NCI-H146 (cell line): ENCODE measurements around the gene PITPNM1.

Source experiments
- DNase-seq: peaks from one replicate; lab custom pipeline; 2025; lab: John Stamatoyannopoulos, UW

The PITPNM1 gene

GRCh38 chr11:67503119-67504004, 1.8 kb downstream of the PITPNM1 start:
- no peak for DNase-seq

DNA sequence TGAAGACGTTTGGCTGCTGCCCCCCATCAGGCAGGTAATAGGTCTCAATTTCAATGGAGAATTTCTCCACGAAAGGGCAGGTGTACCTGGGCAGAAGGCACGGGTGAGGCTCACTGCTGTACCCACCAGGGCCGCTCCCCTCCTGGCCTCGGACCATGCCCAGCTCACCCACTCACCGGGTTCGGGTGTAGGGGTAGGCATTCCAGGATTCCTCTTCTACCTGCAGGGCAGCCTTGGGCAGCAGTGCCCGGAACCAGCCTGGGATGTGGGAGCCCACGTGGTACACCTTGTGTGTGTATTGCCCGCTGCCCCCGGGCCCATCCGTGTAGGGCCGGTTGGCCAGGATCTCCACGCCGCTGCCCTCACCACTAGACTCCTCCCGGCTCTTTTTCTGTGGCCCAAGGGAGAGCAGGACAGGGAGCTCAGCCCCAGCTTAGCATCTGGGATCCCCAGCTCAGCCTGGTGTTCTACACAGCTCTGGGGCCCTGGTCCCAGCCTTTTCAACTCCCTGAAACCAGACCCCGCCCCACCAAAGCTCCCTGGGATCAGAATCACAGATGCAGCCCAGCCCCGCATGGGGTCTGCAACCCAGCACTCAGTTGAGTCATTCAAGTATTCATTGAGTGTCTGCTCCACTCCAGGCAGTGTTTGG, 2.7 kb downstream of the PITPNM1 start:
- no peak for DNase-seq

DNA sequence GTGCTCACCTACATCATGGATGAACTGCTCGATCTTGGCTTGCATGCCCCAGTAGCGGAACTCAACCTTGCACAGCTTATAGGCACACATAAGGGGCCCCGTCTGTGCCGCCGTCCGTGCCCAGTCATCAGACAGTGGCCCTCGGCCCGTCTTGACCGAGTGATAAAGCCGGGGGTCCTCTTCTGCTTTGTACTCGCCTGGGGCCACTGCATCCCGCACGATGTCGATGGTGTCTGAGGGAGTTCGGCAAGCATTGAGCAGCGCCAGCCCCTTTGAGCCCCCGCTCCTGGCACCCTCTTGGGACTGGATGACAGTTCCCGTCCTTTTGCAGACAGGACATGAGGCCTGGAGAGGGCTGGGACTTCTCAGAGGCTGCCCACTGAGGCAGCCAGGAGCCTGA, 3.3 kb downstream of the PITPNM1 start:
- no peak for DNase-seq

GRCh38 chr11:67500831-67501715, 4.1 kb downstream of the PITPNM1 start:
- no peak for DNase-seq

- DNase-seq, result no peak
These were observed 4.7 kb downstream of the PITPNM1 start for GRCh38 chr11:67500484-67500821.

- no peak for DNase-seq
These were observed 5.2 kb downstream of the PITPNM1 start for GRCh38 chr11:67499808-67500483.

GRCh38 chr11:67498544-67498972, 6.6 kb downstream of the PITPNM1 start:
- no peak for DNase-seq

DNA sequence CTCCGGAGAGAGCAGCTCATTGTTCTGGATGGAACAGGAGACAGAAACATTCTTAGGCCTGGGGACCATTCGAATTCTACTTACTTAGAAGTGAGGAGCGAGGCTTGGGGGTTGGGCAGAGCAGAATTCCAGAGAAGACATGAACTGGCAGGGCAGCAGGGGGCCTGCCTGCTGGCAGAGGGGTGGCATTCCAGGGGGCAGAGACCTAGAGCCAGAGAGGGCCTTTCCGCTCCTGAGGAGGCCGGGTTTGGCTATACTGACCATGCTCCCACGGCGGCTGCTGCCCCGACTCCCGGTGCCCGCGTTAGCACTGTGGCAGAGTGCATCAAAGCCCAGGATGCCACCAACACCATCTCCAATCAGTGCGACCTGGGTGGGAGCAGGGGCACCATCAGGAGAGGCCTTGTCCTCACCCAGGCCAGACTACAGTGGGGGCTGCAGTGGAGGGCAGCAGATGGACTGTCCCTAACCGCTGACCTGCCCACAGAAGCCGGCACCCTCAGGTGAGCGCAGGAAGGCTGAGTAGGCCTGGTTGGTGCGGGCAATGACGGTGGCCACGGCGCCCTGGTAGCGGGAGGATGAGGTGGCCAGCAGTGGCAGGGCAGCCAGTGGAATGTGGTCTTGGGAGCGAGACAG, 7.4 kb downstream of the PITPNM1 start:
- DNase-seq, result no peak

DNA sequence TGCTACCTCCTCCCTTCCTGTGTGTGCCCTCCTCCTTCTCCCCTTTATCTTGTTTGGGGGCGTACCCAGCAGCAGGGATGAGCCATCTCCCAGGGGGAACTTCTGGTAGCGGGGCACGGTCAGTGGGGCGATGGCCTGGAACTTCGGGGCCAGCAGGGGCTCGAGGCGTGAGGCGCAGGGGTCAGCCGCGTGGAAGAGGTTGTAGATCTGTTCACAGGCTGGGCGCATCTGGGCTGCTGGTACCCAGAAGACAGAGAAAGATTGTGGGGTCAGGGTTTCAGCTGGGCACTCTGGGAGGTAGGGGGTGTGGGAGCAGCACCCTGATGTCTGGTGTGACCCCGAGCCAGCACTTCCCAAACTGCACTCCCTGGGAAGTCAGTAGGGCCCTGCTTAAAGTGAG, 9.1 kb downstream of the PITPNM1 start:
- DNase-seq, result no peak

DNA sequence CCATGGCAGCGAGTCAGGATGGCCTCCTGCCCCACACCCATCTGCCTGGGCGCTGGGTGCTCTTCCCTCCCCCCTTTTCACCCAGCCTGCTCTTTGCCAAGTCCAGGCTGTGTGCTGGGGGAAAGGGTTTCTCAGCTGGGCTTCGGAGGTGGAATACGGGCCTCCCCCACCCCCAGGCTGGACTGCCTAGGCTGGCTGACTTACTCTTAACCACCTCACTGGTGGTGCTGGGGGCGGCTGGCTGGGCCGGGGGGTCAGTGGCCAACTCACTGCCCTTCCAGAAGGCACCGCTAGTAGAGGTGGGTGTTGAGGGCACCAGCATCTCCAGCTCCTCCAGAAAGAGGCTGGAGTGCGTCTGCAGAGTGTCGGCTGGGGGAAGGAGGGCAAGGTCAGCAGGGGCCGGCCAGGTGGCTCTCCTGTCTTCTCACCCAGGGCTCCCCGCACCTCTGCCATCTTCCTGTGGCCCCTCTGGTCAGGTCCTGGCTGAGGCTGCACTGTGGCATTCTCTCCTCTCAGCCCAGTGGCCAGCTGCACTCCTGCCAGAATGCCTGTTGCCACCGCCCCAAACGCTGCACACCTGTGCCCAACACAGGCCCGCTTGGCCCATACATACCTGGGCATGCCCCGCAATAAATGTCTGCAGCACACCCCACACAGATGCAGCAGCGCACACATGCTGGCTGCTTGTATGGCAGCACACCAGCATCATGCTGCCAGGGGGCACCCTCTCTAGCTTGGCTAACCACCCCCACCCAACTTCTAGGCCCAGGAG, 9.7 kb downstream of the PITPNM1 start:
- no peak for DNase-seq

DNA sequence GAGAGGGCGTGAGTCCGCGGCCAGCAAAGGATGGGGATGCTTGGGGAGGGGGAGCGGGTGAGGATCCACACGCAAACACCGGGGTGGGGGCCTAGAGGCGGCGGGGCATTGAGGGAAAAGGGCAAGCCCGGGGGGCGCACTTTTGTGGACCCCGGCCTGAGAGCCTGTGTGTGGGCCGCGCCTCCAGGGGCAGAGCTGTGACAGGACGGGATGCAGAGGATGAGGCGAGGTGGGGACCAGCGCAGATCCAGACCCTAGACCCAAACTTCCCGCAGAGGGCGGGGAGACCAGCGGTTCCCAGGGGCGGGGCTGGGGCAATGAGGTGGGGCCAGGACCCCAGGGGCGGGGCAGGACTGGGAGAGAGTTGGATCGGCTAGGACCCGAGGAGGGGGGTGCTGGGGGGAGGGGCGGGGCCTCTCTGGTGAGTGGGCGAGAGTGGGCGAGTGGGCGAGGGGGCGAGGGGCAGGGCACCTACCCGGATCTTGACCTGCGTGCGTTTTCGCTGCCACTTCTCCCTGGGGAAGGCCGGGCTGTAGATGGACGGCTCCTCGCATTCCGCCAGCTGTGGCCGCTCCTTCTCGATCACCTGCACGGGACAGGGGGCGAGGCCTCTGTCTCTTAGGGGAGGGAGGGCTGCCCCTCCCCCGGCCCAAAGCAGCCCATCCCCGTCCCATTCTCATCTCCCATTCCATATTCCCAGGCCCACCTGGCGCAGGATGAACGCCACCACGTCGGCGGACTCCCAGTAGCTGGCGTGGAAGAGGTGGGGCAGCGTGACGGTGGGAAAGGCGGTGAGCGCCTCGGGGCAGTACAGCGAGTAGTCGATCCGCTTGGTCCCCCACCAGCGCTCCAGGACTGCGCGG, 10.6 kb downstream of the PITPNM1 start:
- no peak for DNase-seq

- DNase-seq, result no peak
These were observed 11.4 kb downstream of the PITPNM1 start for GRCh38 chr11:67493548-67494370.

DNA sequence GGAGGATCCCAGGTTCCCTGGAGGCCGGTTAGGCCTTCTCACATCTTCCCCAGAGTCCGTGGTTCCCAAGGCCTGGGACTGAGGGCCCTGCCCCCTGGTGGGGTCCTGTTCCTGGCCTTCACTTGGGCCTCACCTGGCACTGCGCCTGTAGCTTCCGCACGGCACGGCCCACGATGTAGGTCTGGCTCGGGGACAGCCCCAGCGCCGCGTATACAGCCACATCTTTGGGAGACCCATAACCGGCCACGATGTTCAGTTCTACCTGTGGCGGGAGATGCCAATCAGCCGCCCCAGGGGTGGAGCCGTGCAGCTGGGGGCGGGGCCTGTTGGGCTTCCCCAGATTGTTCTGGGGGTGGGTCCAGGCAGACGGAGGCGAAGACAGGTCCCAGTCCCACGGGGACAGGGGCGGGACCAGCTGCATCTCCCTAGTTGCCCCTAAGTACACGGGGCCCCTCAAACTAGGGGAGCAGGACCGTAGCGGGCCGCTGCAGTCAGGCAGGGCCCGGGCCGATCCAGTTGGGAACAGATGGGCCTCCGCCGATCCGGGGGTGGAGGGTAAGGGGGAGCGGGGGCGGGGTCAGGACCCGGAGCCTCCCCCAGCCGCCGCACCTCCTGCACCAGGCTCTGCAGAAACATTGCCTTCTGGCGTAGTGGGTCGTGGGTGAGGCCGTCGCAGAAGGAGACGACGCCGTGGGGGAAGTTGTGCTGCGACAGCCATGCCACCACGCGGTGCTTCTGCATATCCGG, 12.2 kb downstream of the PITPNM1 start:
- no peak for DNase-seq

DNA sequence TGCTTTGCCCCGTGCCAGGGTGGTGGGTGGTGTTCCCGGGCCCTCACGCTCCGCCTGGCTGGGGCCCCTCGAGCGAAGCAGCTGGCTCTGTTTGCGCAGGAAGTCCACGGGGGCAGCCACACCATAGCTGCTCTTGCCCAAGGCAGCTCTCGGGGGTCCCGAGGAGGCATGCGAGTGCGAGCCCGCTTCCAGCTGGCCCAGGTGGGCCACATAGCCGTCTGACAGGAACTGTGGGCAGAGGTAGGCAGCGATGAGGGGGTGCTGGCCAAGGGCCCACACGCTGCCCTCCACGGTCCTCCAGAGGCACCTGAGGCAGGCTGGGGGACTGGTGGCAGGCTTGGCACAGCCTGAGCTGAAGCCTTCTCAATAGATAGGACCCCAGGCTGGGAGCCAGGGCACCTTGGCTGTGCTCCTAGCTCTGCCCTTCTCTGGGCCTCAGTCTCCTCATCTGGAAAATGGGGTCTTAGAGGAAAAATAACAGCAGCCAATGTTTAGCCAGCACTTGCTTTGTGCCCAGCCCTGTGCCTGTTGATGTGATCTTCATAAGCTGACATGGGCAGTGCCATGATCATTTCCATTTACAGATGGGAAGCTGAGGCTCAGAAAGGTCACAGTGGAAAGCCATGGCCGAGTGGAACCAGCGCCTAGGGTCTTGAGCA, 13.0 kb downstream of the PITPNM1 start:
- DNase-seq, result no peak

GRCh38 chr11:67491276-67492068, 13.7 kb downstream of the PITPNM1 start:
- DNase-seq, result no peak

DNA sequence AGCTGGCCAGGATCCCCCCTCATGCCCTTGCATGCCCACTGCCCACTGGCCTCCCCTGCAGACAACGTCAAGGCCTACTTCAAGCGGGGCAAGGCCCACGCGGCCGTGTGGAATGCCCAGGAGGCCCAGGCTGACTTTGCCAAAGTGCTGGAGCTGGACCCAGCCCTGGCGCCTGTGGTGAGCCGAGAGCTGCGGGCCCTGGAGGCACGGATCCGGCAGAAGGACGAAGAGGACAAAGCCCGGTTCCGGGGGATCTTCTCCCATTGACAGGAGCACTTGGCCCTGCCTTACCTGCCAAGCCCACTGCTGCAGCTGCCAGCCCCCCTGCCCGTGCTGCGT, 14.5 kb downstream of the PITPNM1 start:
- DNase-seq, result no peak
